ENCODE results near the gene ETFA.
"Not testable (repeated sequence)": the region's sequence is repeated elsewhere in the genome, so short reads cannot be mapped to it uniquely, and the experiment has no call there.

ETFA gene

DNA sequence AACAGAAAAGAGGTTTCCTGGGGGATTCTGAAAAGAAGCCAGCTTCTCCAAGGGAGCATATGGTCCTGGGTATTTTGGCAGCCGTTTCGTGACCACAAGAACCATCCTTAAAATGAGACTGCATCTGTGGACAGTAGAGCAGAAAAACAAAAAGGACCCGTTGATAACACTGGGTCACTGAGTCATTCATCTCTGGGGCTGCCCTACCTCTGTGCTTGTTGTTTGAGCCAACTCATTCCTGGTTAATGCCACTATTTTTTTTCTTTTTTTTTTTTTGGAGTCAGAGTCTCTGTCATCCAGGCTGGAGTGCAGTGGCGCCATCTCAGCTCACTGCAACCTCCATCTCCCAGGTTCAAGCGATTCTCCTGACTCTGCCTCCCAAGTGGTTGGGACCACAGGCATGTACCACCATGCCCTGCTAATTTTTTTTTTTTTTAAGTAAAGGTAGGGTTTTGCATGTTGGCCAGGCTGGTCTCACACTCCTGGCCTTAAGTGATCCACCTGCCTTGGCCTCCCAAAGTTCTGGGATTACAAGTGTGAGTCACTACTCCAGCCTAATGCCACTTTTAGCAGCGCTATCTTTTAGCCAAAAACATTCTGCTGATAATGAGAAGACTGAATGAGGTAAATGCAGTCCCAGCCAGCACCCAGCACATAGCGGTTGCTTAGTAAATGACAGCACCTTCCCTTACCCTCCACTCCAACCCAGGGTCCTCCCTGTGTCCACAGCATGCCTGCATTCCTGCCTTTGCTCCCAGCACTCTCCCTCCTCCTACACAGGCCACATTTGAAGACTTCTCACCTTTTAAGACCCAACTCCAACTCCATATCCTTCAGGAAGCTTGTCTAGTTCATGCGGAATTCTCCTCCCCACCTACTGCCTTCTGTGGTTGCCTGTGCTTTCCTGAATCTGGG is 16.2 kb upstream of the ETFA start:
- no peak for DNase-seq (ENCODE audit: low read depth in 1 of 2, low spot score in 1 of 2)

DNA sequence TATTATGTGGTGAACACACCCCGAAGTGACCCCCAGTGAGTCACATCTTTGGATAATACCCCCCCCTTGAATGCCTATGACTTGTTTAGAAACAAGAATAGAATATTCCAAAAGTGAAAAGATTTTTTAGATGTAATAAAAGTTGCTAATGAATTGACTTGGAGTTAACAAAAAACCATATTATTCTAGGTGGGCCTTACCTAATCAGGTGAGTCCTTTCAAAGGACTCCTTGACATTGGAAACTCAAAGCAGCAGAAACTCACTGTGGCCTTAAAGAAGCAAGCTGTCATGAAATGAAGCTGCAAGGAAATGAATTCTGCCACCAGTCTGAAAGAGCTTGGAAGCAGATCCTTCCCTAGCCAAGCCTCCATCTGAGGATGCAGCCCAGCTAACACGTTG is 14.4 kb upstream of the ETFA start:
- DNase-seq (ENCODE audit: low read depth in 1 of 2, low spot score in 1 of 2), result no peak

DNA sequence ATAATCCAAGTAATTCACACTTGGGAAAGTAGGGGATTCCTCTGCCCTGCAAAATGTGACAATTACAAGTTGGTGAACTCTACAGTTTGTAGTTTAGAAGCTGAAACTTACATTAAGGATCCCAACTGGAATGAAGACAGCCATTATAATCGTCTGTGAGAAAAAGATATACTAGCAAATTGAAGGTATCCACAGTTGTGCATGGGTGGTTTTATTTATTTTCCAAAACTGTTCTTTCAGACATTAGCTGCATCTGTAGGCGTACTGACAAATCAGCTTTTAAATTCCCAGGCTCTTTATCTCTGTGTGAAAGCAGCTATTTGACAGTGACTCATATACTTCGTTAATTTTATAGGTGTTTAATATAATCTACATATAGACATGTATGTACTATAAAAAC is 12.8 kb upstream of the ETFA start:
- no peak for DNase-seq (ENCODE audit: low read depth in 1 of 2, low spot score in 1 of 2)

DNA sequence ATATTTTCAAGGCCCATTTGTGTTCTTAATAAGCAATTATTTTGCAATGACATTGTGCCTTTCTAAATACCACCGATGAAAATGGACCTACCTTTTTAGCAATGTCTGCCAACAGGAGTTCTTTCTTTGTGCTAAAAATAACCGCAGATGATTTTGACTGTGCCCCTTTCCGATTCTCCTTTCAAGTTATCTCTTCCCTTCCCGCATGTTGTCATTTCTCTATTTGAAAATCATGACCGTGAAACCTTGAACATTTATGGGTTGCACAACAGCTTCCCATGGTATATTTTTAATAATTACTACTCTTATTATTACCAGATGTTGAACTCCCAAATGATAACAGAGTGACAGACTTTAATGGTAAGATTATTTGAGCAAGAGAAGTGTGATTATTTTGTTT is 10.3 kb upstream of the ETFA start:
- no peak for DNase-seq (ENCODE audit: low read depth in 1 of 2, low spot score in 1 of 2)

DNA sequence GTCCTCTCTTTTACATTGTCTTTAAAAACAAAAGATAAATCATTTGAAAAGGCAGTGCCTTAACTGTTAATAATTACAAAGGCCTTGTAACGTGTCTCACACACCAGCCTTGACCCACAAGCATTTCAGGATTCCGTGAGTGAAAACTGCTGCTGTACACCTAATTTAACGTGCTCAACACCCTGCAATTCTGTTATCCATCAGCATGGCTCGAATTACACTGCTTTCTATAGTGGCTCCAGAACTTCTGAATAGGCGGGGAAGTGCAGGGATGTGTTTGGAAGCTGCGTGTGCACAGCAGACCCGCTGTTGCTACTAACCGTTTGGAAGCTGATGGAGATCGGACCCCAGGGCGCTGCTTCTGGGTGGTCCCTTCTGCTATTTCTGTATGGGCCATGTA is 9.9 kb upstream of the ETFA start:
- DNase-seq (ENCODE audit: low read depth in 1 of 2, low spot score in 1 of 2), result no peak

DNA sequence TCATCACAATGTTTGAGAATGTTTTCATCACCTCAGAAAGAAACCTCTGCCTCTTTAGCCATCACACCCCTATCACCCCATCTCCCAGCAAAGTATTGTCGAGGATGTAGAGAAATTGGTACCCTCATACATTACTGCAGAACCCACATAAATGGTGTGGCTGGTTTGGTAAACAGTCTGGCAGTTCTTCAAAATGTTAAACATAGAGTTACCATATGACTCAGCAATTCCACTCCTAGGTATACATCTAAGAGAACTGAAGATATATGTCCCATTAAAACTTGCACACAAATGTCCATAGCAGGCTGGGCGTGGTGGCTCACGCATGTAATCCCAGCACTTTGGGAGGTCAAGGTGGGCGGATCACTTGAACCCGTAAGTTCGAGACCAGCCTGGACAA is 8.7 kb upstream of the ETFA start:
- DNase-seq (ENCODE audit: low read depth in 1 of 2, low spot score in 1 of 2), result no peak

DNA sequence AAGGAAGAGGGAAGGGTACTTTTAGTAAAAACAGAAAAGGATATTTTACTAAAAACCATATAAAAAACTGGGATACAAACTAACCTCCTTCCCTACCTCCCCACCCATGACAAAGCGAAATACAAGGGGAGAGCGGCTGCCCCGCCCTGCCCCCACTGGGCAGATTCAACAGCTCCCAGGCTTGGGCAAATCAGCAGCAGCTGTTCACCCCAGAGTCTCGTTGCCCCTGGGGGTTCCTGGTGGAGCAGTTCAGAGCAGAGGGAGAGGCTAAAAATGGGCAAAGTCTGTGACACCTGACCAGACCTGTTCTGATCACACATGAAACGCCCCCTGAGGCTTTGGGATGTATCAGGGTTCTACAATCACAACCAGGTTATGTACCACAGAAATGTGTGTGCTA is 2.5 kb upstream of the ETFA start:
- no peak for DNase-seq (ENCODE audit: low read depth in 1 of 2, low spot score in 1 of 2)

DNA sequence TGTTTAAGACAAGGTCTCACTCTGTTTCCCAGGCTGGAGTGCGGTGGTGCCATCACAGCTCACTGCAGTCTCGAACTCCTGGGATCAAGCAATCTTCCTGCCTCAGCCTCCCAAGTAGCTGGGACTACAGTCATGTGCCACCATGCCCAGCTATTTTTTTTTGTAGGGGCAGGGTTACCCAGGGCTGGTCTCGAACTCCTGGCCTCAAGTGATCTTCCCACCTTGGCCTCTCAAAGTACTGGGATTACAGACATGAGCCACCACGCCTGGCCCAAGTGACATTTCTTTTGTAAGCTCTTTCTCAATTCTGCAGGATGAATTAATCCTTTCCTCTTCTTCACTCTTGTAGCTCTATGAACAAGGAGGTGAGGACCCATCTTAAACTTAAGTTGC is 1.9 kb upstream of the ETFA start:
- DNase-seq (ENCODE audit: low read depth in 1 of 2, low spot score in 1 of 2), result not testable (repeated sequence)

DNA sequence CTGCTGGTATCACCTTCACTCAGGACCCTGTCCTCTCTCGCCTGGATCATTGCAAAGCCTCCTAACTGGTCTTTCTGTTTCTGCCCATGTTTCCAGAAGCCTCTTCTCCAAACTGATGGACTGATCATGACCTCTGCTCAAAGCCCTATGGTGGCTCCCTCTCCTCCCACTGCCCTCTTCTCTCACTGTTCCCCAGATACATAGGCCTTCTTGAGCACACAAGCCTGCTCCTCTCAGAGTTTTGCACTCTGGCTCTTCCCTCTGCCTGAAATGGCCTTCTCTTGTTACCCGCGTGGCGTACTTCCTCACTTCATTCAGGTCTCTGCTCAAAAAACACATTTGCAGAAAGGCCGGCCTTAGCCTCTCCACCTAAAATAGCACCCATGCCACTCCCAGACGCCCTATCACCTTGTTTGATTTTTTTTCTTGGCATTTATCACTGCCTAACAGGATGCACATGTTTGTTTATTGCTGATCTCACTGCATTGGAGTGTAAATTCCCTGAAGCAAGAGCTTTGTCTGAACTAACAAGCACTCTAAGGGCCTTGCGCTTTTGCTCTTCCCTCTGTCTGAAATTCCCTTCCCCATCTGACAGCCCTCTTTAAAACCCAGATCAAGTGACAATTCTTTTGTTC is 1.4 kb upstream of the ETFA start:
- no peak for DNase-seq (ENCODE audit: low read depth in 1 of 2, low spot score in 1 of 2)

DNA sequence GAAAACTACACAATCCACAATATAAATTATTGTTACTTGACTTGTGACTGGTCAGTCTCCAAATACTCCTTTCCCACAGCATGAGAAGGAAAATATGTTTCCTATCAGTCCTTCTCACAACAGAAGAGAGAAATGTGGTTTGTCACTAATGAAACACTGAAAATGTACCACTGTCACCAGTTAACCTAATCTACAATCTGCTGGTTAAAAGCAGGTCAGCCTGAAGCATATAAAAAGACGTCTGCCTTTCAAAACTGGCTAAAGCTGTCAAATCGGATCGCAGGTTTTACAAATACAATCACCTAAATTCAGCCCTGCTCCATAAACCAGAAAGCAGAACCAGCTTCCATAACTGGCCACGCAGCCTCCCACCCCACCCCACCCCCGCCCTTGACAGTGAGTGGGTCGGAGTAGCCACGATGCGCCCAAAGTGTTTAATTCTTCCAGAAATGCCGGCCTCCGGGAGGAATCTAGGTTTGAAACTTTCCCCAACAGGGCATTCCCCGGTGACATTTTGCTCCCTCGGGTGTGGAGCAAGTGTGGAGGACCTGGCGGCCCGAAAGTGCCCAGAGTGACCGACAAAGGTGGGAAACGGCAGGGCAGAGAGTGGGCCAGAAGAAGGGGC is 682 bp downstream of the ETFA start:
- DNase-seq (ENCODE audit: low read depth in 1 of 2, low spot score in 1 of 2), result no peak

DNA sequence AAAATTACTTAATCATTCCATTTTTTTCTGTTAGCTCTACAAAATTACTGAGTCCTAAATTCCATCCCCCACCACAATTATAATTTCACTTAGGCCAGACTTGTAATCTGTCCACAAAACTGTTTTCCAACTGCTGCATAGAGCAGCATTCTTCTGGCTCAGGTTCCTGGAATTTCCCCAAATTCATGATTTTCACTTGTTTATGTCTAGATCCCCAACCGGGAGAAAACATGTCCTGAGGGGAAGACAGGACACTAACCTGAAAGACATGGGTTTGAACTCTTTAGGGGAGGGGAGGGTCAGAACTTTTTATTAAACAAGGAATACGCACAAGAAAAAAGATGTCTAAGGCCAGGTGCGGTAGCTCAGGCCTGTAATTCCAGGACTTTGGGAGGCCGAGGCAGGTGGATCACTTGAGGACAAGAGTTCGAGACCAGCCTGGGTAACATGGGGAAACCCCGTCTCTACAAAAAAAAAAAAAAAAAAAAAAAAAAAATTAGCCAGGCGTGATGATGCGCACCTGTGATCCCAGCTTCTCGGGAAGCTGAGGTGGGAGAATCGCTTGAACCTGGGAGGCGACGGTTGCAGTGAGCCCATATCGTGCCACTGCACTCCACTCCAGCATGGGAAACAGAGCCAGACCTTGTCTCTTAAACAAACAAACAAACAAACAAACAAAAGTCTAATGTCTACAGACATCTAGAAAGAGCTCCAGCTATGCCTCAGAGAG is 1.5 kb downstream of the ETFA start:
- DNase-seq (ENCODE audit: low read depth in 1 of 2, low spot score in 1 of 2), result no peak

DNA sequence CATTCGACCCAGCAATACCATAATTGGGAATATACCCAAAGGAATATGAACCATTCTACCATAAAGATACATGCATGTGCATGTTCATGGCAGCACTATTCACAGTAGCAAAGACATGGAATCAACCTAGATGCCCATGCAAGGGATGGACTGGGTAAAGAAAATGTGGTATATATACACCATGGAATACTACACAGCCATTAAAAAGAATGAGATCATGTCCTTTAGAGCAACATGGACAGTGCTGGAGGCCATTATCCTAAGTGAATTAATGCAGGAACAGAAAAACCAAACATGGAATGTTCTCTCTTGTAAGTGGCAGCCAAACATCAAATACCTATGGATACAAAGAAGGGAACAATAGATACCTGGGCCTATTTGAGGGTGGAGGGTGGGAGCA is 7.4 kb downstream of the ETFA start:
- no peak for DNase-seq (ENCODE audit: low read depth in 1 of 2, low spot score in 1 of 2)

DNA sequence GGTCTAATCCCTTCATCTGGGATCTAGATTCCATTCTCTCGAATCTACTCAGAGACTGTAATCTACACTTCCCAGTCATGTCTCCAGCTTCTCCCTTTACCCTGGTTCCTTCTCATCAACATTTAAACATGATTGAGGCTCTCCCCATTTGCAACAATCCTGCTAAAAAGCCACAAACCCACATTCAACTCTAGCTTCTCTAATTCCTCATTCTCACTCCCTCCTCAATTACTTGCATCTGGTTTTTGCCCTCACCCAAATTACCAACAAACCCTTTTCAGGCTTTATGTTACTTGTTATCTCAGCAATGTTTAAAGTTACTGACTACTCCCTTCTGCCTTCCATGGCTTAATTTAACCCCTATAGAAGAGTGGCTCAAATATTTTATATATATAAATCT is 11.5 kb downstream of the ETFA start:
- no peak for DNase-seq (ENCODE audit: low read depth in 1 of 2, low spot score in 1 of 2)

DNA sequence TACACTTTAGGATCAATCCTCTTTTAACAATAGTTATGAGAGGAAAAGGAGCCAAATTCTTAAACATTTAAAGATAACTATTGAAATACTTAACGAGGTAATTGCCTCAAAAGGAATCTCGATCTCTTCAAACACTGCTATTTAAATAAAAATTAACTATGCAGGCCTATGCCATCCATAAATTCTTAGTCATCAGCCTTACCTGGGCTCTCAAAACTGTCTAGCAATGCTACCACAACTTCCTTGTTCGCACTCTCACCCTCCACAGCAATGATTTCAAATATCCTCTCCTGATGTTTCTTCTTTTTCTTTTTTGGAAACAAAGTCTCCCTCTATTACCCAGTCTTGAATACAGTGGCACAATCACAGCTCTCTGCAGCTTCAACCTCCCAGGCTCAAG is 12.3 kb downstream of the ETFA start:
- DNase-seq (ENCODE audit: low read depth in 1 of 2, low spot score in 1 of 2), result no peak

DNA sequence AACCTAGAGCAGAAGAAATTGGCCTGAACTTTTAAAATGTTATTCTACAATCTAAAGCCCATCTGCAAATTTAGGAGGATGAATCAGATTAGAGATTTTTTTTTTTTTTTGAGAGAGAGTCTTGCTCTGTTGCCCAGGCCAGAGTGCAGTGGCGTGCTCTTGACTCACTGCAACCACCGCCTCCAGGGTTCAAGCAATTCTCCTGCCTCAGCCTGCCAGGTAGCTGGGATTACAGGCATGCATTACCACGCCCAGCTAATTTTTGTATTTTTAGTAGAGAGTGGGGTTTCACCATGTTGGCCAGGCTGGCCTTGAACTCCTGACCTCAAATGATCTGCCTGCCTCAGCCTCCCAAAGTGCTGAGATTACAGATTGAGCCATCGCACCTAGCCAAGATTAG is 13.3 kb downstream of the ETFA start:
- not testable (repeated sequence) for DNase-seq (ENCODE audit: low read depth in 1 of 2, low spot score in 1 of 2)

DNA sequence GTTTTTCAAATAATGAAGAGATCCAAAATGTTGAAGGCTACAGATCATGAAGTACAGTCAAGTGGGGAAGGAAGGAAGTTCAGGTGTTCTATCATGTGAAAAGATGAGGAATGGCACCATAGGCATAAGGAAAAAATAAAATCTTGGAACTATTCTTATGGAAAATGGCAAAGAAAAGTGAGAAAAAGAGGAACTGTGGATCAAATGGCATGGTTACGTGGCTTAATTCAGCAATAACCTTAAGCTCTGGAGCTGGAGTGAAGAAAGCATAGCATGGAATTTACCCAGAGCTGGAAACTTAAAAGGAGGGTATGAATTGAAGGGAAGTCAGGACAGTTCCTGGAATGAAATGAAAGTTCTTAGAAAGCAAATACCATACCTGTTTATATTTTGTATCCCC is 14.4 kb downstream of the ETFA start:
- no peak for DNase-seq (ENCODE audit: low read depth in 1 of 2, low spot score in 1 of 2)

DNA sequence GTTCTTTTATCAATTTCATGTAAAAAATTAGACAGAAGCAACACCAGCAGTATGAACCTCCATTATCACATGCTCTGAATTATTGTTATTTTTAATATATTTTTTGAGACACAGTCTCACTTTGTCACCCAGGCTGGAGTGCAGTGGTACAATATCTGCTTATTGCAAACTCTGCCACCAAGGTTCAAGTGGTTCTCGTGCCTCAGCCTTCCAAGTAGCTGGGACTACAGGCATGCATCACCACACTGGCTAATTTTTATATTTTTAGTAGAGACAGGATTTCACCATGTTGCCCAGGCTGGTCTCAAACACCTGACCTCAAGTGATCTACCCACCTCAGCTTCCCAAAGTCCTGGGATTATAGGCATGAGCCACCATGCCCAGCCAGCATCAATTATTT is 16.8 kb downstream of the ETFA start:
- not testable (repeated sequence) for DNase-seq (ENCODE audit: low read depth in 1 of 2, low spot score in 1 of 2)

DNA sequence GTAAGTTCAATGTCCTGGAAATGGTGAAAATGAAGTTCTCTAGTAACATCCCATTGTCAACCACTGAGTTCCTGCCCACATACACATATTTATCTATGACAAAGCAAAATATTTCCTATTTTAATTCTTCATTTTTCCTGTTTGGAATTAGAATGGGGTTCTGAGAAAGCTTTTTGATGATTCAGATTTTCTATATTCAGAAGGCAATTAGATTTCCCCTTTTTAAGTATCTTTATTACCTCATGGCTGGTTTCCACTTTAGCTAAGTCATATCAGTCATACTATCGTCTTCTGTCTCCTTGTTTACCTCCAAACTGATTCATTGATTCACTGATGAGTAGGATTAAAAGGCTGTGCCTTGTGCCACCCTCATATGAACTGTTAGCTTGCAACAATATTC is 17.9 kb downstream of the ETFA start:
- DNase-seq (ENCODE audit: low read depth in 1 of 2, low spot score in 1 of 2), result no peak

DNA sequence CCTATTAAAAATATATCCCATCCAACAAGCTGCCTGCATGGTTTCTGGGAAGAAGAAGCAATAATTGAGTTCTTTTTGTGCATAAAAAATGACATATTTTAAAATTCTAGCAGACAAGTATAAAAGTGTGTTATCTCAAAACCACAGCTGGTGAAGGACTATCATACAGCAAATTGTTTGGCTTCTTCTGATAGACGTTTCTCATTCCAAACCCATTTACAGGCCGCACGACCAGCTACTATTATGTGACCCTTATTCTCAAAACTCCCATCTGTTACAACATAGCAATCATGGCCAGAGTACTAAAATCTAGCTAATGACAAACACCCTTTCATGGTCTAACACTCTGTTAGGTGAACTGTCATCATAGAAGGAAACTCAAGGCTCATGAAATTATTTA is 21.7 kb downstream of the ETFA start:
- no peak for DNase-seq (ENCODE audit: low read depth in 1 of 2, low spot score in 1 of 2)

DNA sequence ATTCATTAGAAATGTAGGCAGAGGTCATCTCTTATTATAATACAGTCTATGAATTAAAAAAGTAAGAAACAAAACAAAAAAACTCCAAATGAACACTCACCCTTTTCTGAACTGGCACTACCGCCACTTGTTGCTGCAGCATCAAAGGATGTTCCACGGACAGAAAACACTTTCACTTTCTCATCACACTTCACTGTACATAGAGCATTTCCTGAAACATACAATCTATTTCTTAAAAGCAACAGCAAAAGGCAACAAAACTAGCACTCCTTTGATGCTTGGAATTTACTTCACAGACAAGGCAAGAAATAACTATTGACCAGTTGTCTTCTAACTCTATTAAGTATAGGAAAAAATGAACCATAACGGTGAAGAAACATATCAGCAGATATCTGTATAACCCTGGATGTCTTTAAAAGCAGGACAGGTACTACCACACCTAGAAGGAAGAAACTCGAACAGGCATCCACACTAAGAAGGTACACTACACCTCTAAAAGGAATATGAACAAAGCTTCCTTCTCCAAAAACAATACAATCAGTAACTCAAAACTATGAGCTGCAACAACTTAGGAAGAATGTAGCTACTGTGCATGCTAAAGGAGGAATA is 24.9 kb downstream of the ETFA start:
- no peak for DNase-seq (ENCODE audit: low read depth in 1 of 2, low spot score in 1 of 2)

DNA sequence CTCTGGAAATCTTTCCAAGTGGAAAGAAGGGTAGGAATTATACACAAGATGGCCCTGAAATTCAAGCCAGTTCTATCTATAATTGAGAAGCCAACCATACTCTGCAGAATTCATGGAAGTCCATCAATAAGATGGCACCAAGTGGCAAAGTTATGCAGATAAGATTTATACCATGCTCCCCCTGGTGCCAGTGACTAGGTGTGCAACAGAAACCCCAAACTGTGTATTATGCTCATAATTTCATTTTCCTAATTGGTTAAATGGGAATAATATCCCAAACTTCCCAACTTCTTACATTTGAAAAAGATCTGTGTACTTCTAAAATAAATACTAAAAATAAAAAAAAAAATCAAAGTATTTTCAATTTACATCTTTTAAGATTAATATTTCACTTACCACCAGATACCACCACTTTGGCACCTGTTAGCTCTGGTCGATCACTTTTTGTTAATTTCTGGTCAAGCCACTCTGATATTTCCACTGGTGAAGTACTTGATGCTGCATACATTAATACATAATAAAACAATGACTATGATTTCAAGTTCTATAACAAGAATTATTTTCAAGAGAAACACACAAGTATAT is 25.9 kb downstream of the ETFA start:
- DNase-seq (ENCODE audit: low read depth in 1 of 2, low spot score in 1 of 2), result no peak
